ENCODE results near the gene PCDHGA12. TPM values are rescaled to one million over a fixed set of nuclear protein-coding genes. Genes with fewer than 3 reads are reported as not detected.

The PCDHGA12 gene
- total RNA-seq, 1 donor from 2014 or later: 7.6 TPM

GRCh38 chr5:141439411-141440141 lies 9.3 kb downstream of the PCDHGA12 start:
- Histone ChIP-seq H3K4me3 (no peak overlapping the region), H3K27ac (no peak overlapping the region), H3K4me1 (no peaks in the 10 kb centered on the region), H3K9me3 (peaks cover 13% of the 10 kb centered on the region), H3K36me3 (no peaks in the 10 kb centered on the region), H3K27me3 (no peaks in the 10 kb centered on the region)
- ATAC-seq (no peak), DNase-seq (no peak)
- intact Hi-C loops (cut with DNase I): no loop called here
- TF ChIP-seq CTCF (IDR thresholded peaks at IDR 0.05): no peak

GRCh38 chr5:141440341-141440740 lies 10.0 kb downstream of the PCDHGA12 start:
- TF ChIP-seq CTCF (IDR thresholded peaks at IDR 0.05): no peak
- H3K27me3 ChIP-seq: no peaks in the 10 kb centered on the region
- ATAC-seq (no peak), DNase-seq (no peak)
- H3K4me3 ChIP-seq: no peak overlapping the region
- H3K9me3 ChIP-seq: peaks cover 16% of the 10 kb centered on the region
- H3K4me1 ChIP-seq: no peaks in the 10 kb centered on the region
- intact Hi-C loops (cut with DNase I): no loop called here
- no peaks in the 10 kb centered on the region for H3K36me3 ChIP-seq
- no peak overlapping the region for H3K27ac ChIP-seq

GRCh38 chr5:141441571-141442170 lies 11.4 kb downstream of the PCDHGA12 start:
- Histone ChIP-seq H3K36me3 (no peaks in the 10 kb centered on the region), H3K27ac (no peak overlapping the region), H3K27me3 (no peaks in the 10 kb centered on the region), H3K9me3 (peaks cover 19% of the 10 kb centered on the region), H3K4me3 (no peak overlapping the region), H3K4me1 (no peaks in the 10 kb centered on the region)
- DNase-seq (no peak), ATAC-seq (no peak)
- intact Hi-C loops (cut with DNase I): no loop called here
- TF ChIP-seq CTCF (IDR thresholded peaks at IDR 0.05): no peak

- no peak for TF ChIP-seq CTCF (IDR thresholded peaks at IDR 0.05)
- Histone ChIP-seq H3K27ac (no peak overlapping the region), H3K4me3 (no peak overlapping the region), H3K27me3 (no peaks in the 10 kb centered on the region), H3K36me3 (no peaks in the 10 kb centered on the region), H3K9me3 (no peaks in the 10 kb centered on the region), H3K4me1 (no peaks in the 10 kb centered on the region)
- DNase-seq (no peak), ATAC-seq (no peak)
- intact Hi-C loops (cut with DNase I): no loop called here
These were observed 35.0 kb downstream of the PCDHGA12 start for GRCh38 chr5:141465351-141465750.

- ATAC-seq (peak; percentile 98), DNase-seq (peak; percentile 91)
- Histone ChIP-seq H3K36me3 (no peaks in the 10 kb centered on the region), H3K4me3 (peak within 1 kb of the TSS; percentile 64), H3K27ac (peak within 1 kb of the TSS; percentile 81), H3K9me3 (no peaks in the 10 kb centered on the region), H3K27me3 (peaks cover 6% of the 10 kb centered on the region), H3K4me1 (peaks cover 20% of the 10 kb centered on the region)
- TF ChIP-seq CTCF (IDR thresholded peaks at IDR 0.05): peak; percentile 39
- intact Hi-C loops (cut with DNase I): no loop called here
These were observed 45.4 kb downstream of the PCDHGA12 start, which contains the start of gene PCDHGC3 for GRCh38 chr5:141475625-141476131. PCDHGC3 (plus strand) TSS chr5:141475966; CDS start chr5:141476117, 151 bp downstream.

Data from upper lobe of right lung (tissue), 1 donor.